VCaP (cell line): ENCODE results near the gene RAB3IL1.

ENCODE experiments used
- H3K27ac ChIP-seq: fragments of 450-650 bp; 2 replicates; pipeline ENCODE4 v1.5.1; 2017
- CTCF ChIP-seq: fragments of 450-650 bp; conservative IDR thresholded peaks from 2 replicates; pipeline ENCODE4 v1.5.1; 2017; ENCODE audit warnings: mild to moderate bottlenecking, moderate library complexity

RAB3IL1 gene

DNA sequence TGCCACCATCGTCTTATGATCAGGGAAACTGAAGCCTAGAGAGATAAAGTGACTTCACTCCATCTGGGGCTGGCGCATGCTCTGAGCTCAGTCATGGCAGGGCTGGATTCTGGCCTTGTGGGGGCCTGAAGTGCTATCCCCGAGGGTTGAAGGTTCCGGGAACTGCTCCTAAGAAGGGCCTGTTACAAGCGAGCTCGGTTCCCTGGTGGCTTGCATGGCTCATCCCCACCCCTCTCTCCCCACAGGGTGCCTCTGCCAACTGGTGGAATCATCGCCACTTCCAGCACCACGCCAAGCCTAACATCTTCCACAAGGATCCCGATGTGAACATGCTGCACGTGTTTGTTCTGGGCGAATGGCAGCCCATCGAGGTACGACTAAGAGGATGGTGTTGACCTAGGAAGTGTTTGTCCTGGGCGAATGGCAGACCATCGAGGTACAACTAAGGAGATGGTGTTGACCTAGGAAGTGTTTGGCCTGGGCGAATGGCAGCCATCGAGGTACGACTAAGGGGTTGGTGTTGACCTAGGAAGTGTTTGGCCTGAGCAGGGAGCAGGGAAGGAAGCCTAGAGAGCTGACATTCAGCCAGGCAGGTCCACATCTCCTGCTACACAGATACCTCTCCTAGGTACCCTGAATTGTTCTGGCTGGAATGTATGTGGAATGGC lies 69.3 kb downstream of the RAB3IL1 start:
- TF ChIP-seq CTCF = no peak
- H3K27ac ChIP-seq = no peak overlapping the region
